ENCODE data around the gene KLRB1. TPM values are rescaled to one million over a fixed set of nuclear protein-coding genes. Genes with fewer than 3 reads are reported as not detected.
A peak's percentile ranks its signal among the peaks of the same experiment; 100 is the strongest.

Gene KLRB1
- total and polyA plus RNA-seq, 2 of the 13 experiments (the other 11 are each of a cell fraction or from before 2014, with no cell fraction given) = not detected

- TF ChIP-seq ZFX (CRISPR knock-in tag; IDR thresholded peaks at IDR 0.05; ENCODE audit: low read depth) = peak; percentile 83
- TF ChIP-seq ZBTB4 (CRISPR knock-in tag; IDR thresholded peaks at IDR 0.05; ENCODE audit: borderline replicate concordance) = no peak
- TF ChIP-seq, protein P1, sequence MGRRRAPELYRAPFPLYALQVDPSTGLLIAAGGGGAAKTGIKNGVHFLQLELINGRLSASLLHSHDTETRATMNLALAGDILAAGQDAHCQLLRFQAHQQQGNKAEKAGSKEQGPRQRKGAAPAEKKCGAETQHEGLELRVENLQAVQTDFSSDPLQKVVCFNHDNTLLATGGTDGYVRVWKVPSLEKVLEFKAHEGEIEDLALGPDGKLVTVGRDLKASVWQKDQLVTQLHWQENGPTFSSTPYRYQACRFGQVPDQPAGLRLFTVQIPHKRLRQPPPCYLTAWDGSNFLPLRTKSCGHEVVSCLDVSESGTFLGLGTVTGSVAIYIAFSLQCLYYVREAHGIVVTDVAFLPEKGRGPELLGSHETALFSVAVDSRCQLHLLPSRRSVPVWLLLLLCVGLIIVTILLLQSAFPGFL (CRISPR knock-in tag; IDR thresholded peaks at IDR 0.05) = no peak
- no peak for TF ChIP-seq ZNF530 (CRISPR knock-in tag; IDR thresholded peaks at IDR 0.05; ENCODE audit: low read depth)
- TF ChIP-seq, protein P2, sequence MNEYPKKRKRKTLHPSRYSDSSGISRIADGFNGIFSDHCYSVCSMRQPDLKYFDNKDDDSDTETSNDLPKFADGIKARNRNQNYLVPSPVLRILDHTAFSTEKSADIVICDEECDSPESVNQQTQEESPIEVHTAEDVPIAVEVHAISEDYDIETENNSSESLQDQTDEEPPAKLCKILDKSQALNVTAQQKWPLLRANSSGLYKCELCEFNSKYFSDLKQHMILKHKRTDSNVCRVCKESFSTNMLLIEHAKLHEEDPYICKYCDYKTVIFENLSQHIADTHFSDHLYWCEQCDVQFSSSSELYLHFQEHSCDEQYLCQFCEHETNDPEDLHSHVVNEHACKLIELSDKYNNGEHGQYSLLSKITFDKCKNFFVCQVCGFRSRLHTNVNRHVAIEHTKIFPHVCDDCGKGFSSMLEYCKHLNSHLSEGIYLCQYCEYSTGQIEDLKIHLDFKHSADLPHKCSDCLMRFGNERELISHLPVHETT (CRISPR knock-in tag; conservative IDR thresholded peaks at IDR 0.05) = peak; percentile 59; the same call in 1 of the 2 replicates
- no peak for TF ChIP-seq ZNF124 (CRISPR knock-in tag; IDR thresholded peaks at IDR 0.05)
- no peak for TF ChIP-seq PCBP2 (optimal IDR thresholded peaks at IDR 0.05; ENCODE audit: low read depth, low read length, poor library complexity, severe bottlenecking)
- TF ChIP-seq FLYWCH1 (CRISPR knock-in tag; IDR thresholded peaks at IDR 0.05) = 0 out of 2 replicates have a peak, but pooled peaks have one; percentile 88
- no peak for TF ChIP-seq ZNF367 (CRISPR knock-in tag; IDR thresholded peaks at IDR 0.05; ENCODE audit: borderline replicate concordance)
- no peak for TF ChIP-seq GTF2F1 (IDR thresholded peaks at IDR 0.05; ENCODE audit: low read length)
- TF ChIP-seq, protein P3, sequence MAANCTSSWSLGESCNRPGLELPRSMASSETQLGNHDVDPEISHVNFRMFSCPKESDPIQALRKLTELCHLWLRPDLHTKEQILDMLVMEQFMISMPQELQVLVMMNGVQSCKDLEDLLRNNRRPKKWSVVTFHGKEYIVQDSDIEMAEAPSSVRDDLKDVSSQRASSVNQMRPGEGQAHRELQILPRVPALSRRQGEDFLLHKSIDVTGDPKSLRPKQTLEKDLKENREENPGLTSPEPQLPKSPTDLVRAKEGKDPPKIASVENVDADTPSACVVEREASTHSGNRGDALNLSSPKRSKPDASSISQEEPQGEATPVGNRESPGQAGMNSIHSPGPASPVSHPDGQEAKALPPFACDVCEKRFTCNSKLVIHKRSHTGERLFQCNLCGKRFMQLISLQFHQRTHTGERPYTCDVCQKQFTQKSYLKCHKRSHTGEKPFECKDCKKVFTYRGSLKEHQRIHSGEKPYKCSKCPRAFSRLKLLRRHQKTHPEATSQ (CRISPR knock-in tag; IDR thresholded peaks at IDR 0.05; ENCODE audit: borderline replicate concordance) = peak; percentile 82; the same call in 1 of the 2 replicates
- no peak for TF ChIP-seq SMAD1 (CRISPR knock-in tag; IDR thresholded peaks at IDR 0.05; ENCODE audit: borderline replicate concordance, low read depth)
- TF ChIP-seq SIN3A (IDR thresholded peaks at IDR 0.05; ENCODE audit: borderline replicate concordance, low read depth, low read length) = peak; percentile 83; the same call in 1 of the 2 replicates
- TF ChIP-seq RARG (CRISPR knock-in tag; IDR thresholded peaks at IDR 0.05; ENCODE audit: low read depth) = no peak
- TF ChIP-seq TAF1 (CRISPR knock-in tag; IDR thresholded peaks at IDR 0.05) = peak; percentile 60
- TF ChIP-seq ZNF670 (CRISPR knock-in tag; IDR thresholded peaks at IDR 0.05; ENCODE audit: borderline replicate concordance) = no peak
- TF ChIP-seq TRIM22 (IDR thresholded peaks at IDR 0.05) = no peak
These were observed 40.3 kb upstream of the KLRB1 start (continued) for GRCh38 chr12:9647825-9648700.

All from HepG2 (cell line).